Suppressor macrophage (primary cell): ENCODE measurements around the gene RBL1.
"Not testable (repeated sequence)": the region's sequence is repeated elsewhere in the genome, so short reads cannot be mapped to it uniquely, and the experiment has no call there.

Experiments used
- DNase-seq, 4 experiments: peaks; one replicate each; pipeline ENCODE4 v3.0.0-alpha.2; 2020 to 2022

The RBL1 gene

GRCh38 chr20:36994221-36994620 lies 101.6 kb downstream of the RBL1 start:
- DNase-seq: not testable (repeated sequence)

- no peak for DNase-seq
These were observed 102.9 kb downstream of the RBL1 start for GRCh38 chr20:36992802-36993334.

GRCh38 chr20:36991703-36992102 lies 104.1 kb downstream of the RBL1 start:
- DNase-seq: peak in 3 of 4 experiments; percentile 26 to 58 (median 40)

GRCh38 chr20:36989797-36990196 lies 106.0 kb downstream of the RBL1 start:
- DNase-seq: peak; percentile 63 to 86 (median 80)

- DNase-seq: peak; percentile 41 to 73 (median 68)
These were observed 107.3 kb downstream of the RBL1 start for GRCh38 chr20:36988494-36988966.

GRCh38 chr20:36984257-36984638 lies 111.5 kb downstream of the RBL1 start:
- no peak for DNase-seq

- peak in 2 of 4 experiments; percentile 21 to 35 for DNase-seq
These were observed 120.5 kb downstream of the RBL1 start for GRCh38 chr20:36975099-36975818.

- DNase-seq: no peak
These were observed 121.1 kb downstream of the RBL1 start for GRCh38 chr20:36974660-36975059.

GRCh38 chr20:36971103-36971502 lies 124.7 kb downstream of the RBL1 start:
- DNase-seq: no peak

GRCh38 chr20:36969478-36970186 lies 126.2 kb downstream of the RBL1 start:
- peak; percentile 28 to 75 (median 68) for DNase-seq

GRCh38 chr20:36969051-36969450 lies 126.7 kb downstream of the RBL1 start:
- DNase-seq: peak; percentile 70 to 90 (median 86)

GRCh38 chr20:36967636-36968035 lies 128.2 kb downstream of the RBL1 start:
- no peak for DNase-seq

GRCh38 chr20:36966965-36967364 lies 128.8 kb downstream of the RBL1 start:
- not testable (repeated sequence) for DNase-seq

GRCh38 chr20:36962354-36962941 lies 133.3 kb downstream of the RBL1 start:
- not testable (repeated sequence) for DNase-seq

GRCh38 chr20:36959242-36959641 lies 136.6 kb downstream of the RBL1 start:
- no peak for DNase-seq

- peak; percentile 86 to 97 (median 92) for DNase-seq
These were observed 137.7 kb downstream of the RBL1 start for GRCh38 chr20:36957875-36958667.

- DNase-seq: no peak
These were observed 139.1 kb downstream of the RBL1 start for GRCh38 chr20:36956674-36957073.

- DNase-seq: peak in 2 of 4 experiments; percentile 36 to 60
These were observed 139.8 kb downstream of the RBL1 start for GRCh38 chr20:36956016-36956415.

- no peak for DNase-seq
These were observed 143.6 kb downstream of the RBL1 start for GRCh38 chr20:36951979-36952738.

- DNase-seq: peak; percentile 98 to 100 (median 100)
These were observed 144.4 kb downstream of the RBL1 start, which contains the start of gene SAMHD1 for GRCh38 chr20:36951198-36951978. Gene SAMHD1 (minus strand): TSS chr20:36951708. CDS start chr20:36951643, 65 bp downstream.
